NCI-H524 treated with DMSO at 0.1 percent for 48 hours (cell line): ENCODE results near the gene ARHGEF7.

Source experiments
- DNase-seq: peaks from one replicate; lab custom pipeline; 2025; lab: John Stamatoyannopoulos, UW

The ARHGEF7 gene

GRCh38 chr13:111110054-111110453, 5.1 kb upstream of the ARHGEF7 start:
- no peak for DNase-seq

- no peak for DNase-seq
These were observed 3.7 kb upstream of the ARHGEF7 start for GRCh38 chr13:111111376-111111937.

- no peak for DNase-seq
These were observed 2.9 kb upstream of the ARHGEF7 start for GRCh38 chr13:111112196-111112595.

- DNase-seq: no peak
These were observed 599 bp upstream of the ARHGEF7 start for GRCh38 chr13:111114362-111115060.

GRCh38 chr13:111115965-111116521, 933 bp downstream of the ARHGEF7 start:
- DNase-seq: no peak

- DNase-seq: no peak
These were observed 1.7 kb downstream of the ARHGEF7 start for GRCh38 chr13:111116856-111117255.

GRCh38 chr13:111117289-111117688, 2.2 kb downstream of the ARHGEF7 start:
- DNase-seq: no peak

GRCh38 chr13:111117961-111118360, 2.9 kb downstream of the ARHGEF7 start:
- DNase-seq: no peak

- DNase-seq: no peak
These were observed 3.9 kb downstream of the ARHGEF7 start for GRCh38 chr13:111118898-111119607.

GRCh38 chr13:111119966-111120365, 4.9 kb downstream of the ARHGEF7 start:
- no peak for DNase-seq

- no peak for DNase-seq
These were observed 5.3 kb downstream of the ARHGEF7 start for GRCh38 chr13:111120422-111120821.

GRCh38 chr13:111120913-111121312, 5.8 kb downstream of the ARHGEF7 start:
- no peak for DNase-seq

GRCh38 chr13:111121506-111121905, 6.4 kb downstream of the ARHGEF7 start:
- DNase-seq: no peak

- DNase-seq: no peak
These were observed 6.9 kb downstream of the ARHGEF7 start for GRCh38 chr13:111122056-111122455.

GRCh38 chr13:111122631-111123030, 7.5 kb downstream of the ARHGEF7 start:
- DNase-seq: no peak

- no peak for DNase-seq
These were observed 8.1 kb downstream of the ARHGEF7 start for GRCh38 chr13:111123221-111123620.

GRCh38 chr13:111123649-111124048, 8.5 kb downstream of the ARHGEF7 start:
- no peak for DNase-seq

GRCh38 chr13:111126509-111126908, 11.4 kb downstream of the ARHGEF7 start:
- no peak for DNase-seq

- no peak for DNase-seq
These were observed 14.5 kb downstream of the ARHGEF7 start for GRCh38 chr13:111129465-111130115.

GRCh38 chr13:111130116-111130508, 15.0 kb downstream of the ARHGEF7 start:
- no peak for DNase-seq

GRCh38 chr13:111131048-111131447, 15.9 kb downstream of the ARHGEF7 start:
- DNase-seq: no peak

- no peak for DNase-seq
These were observed 16.5 kb downstream of the ARHGEF7 start for GRCh38 chr13:111131611-111132010.
